ES-I3 (cell line): ENCODE results near the gene METTL27.
A peak's percentile ranks its signal among the peaks of the same experiment; 100 is the strongest.
"Not testable (repeated sequence)": the region's sequence is repeated elsewhere in the genome, so short reads cannot be mapped to it uniquely, and the experiment has no call there.

Experiments
- H3K36me3 ChIP-seq: 2 replicates; pipeline ENCODE4 v1.6.1; 2013; ENCODE audit warnings: mild to moderate bottlenecking, low read length, control low read depth, moderate library complexity; ENCODE audit not compliant: insufficient read depth
- H3K4me1 ChIP-seq: 2 replicates; pipeline ENCODE4 v1.6.1; 2013; ENCODE audit warnings: mild to moderate bottlenecking, control low read depth, low read length; ENCODE audit not compliant: insufficient read depth
- H3K9ac ChIP-seq: 2 replicates; pipeline ENCODE4 v1.6.1; 2013; ENCODE audit warnings: low read depth, mild to moderate bottlenecking, low read length, moderate library complexity
- H3K9me3 ChIP-seq: 2 replicates; pipeline ENCODE4 v1.6.1; 2013; ENCODE audit warnings: mild to moderate bottlenecking, low read length, moderate library complexity; ENCODE audit not compliant: control insufficient read depth, insufficient read depth

The METTL27 gene

GRCh38 chr7:73852500-73852899, 10.2 kb upstream of the METTL27 start:
- H3K4me1 ChIP-seq, result peaks cover 28% of the 10 kb centered on the region
- H3K9me3 ChIP-seq, result peaks cover 4% of the 10 kb centered on the region
- no peaks in the 10 kb centered on the region for H3K36me3 ChIP-seq
- no peak overlapping the region for H3K9ac ChIP-seq

DNA sequence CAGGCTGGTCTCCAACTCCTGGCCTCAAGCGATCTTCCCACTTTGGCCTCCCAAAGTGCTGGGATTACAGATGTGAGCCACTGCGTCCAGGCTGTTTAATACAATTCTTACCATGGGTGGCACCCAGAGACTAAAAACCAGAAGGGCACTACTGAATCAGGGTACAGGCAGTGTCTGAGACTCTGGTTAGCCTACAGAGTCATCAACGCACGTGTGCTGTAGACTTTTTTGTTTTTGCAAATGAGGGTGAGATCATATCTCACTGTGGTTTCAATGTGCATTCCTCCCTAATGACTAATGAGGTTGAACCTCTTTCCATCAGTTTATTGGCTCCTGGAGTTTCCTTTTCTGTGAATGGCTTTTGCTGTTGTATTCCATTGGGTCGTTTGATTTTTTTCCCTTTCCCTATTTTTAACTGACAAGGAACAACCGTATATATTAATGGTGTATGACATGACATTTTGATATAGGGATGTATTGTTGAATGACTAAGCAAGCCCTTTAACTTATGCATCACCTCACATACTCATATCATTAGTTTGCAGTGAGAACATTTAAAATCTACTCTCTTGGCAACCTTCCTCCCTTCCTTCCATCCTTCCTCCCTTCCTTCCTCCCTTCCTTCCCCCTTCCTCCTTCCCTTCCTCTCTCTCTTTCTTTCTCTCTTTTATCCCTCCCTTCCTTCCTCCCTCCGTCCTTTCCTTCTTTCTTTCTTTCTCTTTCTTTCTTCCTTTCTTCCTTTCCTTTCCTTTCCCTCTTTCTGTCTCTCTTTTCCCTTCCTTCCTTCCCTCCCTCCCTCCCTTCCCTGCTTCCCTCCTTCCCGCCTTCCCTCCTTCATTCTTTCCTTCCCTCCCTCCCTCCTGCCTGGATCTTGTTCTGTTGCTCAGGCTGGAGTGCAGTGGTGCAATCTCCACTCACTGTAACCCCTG, 9.4 kb upstream of the METTL27 start:
- no peaks in the 10 kb centered on the region for H3K36me3 ChIP-seq
- H3K9ac ChIP-seq, result no peak overlapping the region
- peaks cover 4% of the 10 kb centered on the region for H3K9me3 ChIP-seq
- peaks cover 28% of the 10 kb centered on the region for H3K4me1 ChIP-seq

DNA sequence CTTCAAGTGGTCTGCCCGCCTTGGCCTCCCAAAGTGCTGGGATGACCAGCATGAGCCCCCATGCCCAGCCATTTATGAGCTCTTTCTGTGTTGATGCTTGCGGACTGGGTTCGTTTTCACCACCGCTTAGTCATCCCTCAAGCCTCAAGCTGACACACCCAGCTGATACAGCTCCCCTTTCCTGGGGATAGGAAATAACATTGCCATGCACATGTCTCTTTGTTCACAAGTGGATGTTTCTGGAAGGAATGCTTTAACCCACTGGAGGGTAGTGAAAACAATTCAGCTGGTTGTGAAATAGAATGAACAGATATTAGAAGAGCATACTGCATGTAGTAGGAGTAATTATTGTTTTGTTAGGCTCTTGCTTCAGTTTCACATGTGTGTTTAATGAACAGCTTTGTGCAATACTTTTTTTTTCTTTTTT, 8.5 kb upstream of the METTL27 start:
- Histone ChIP-seq H3K9ac (no peak overlapping the region), H3K9me3 (peaks cover 4% of the 10 kb centered on the region), H3K4me1 (peaks cover 30% of the 10 kb centered on the region), H3K36me3 (no peaks in the 10 kb centered on the region)

GRCh38 chr7:73847941-73848723, 5.8 kb upstream of the METTL27 start:
- H3K4me1 ChIP-seq, result peaks cover 31% of the 10 kb centered on the region
- H3K9ac ChIP-seq, result no peak overlapping the region
- H3K9me3 ChIP-seq, result peaks cover 4% of the 10 kb centered on the region
- no peaks in the 10 kb centered on the region for H3K36me3 ChIP-seq

DNA sequence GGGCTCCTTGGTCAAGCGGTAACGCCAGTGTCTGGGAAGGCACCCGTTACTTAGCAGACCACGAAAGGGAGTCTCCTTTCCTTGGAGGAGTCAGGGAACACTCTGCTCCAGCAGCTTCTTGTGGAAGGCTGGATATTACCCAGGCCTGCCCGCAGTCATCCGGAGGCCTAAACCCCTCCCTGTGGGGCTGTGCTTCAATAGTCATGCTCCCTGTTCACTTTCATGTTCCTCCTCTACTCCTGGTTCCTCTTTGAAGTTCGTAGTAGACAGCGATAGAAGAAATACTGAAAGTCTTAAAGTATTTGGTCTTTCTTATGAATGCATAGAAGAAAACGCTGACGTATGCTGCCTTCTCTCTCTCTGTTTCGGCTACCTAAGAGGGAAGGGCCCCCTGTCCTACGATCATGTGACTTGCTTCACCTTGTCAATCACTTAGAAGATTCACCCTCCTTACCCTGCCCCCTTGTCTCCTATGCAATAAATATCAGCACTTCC, 3.4 kb upstream of the METTL27 start:
- not testable (repeated sequence) for H3K9me3 ChIP-seq, H3K36me3 ChIP-seq, H3K9ac ChIP-seq
- peaks cover 17% of the 10 kb centered on the region for H3K4me1 ChIP-seq

DNA sequence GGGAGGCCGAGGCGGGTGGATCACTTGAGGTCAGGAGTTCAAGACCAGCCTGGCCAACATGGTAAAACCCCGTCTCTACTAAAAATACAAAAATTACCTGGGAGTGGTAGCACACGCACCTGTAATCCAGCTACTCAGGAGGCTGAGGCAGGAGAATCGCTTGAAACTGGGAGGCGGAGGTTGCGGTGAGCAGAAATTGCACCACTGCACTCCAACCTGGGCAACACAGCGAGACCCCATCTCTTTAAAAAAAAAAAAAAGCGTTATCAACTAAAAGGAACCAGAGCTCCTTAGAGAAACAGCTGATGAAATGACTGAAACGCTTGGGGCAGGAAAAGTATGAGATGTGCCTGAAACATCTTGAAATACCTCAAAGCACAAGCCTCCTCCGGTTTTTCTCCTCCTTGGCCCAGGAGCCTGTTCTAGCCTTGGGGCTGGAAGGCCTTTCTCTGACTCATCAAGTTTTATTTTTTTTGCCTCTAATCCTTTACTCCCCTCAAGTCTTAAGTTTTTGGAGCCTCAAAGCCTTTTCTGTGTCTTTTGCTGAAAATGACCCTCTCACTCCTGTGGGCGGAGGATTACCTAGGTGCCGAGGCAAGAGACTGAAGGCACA, 2.6 kb upstream of the METTL27 start:
- no peak overlapping the region for H3K9ac ChIP-seq
- H3K4me1 ChIP-seq, result peaks cover 17% of the 10 kb centered on the region

GRCh38 chr7:73844131-73844547, 1.8 kb upstream of the METTL27 start:
- Histone ChIP-seq H3K36me3 (no peaks in the 10 kb centered on the region), H3K9ac (no peak overlapping the region), H3K9me3 (peaks cover 4% of the 10 kb centered on the region), H3K4me1 (peaks cover 17% of the 10 kb centered on the region)

More for the DNA sequence above, 2.6 kb upstream of the METTL27 start:
- no peaks in the 10 kb centered on the region for H3K36me3 ChIP-seq
- H3K9me3 ChIP-seq, result peaks cover 4% of the 10 kb centered on the region

DNA sequence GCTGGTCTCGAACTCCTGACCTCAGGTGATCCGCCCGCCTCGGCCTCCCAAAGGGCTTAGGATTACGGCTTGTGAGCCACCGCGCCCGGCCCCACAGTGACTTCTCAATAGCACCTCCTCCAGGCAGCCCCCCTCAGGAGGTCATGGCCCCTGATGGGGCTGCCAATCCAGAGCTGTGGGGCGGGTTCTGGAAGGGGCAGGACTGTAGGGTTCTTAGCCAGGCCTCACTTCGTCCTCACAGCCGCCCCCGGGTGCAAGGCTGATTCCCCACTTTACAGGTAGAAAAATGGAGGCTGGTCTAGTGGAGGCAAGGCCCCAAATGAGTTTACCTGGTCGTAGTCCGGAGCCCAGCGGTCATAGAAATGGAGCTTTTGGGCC, 638 bp downstream of the METTL27 start:
- Histone ChIP-seq H3K9me3 (no peaks in the 10 kb centered on the region), H3K9ac (peak overlapping the region; percentile 84; the same call in 1 of the 2 replicates), H3K4me1 (peaks cover 11% of the 10 kb centered on the region), H3K36me3 (no peaks in the 10 kb centered on the region)

- Histone ChIP-seq H3K36me3 (no peaks in the 10 kb centered on the region), H3K4me1 (peaks cover 8% of the 10 kb centered on the region), H3K9me3 (no peaks in the 10 kb centered on the region), H3K9ac (peak overlapping the region; percentile 84; the same call in 1 of the 2 replicates)
Measured at GRCh38 chr7:73840715-73841379, 1.5 kb downstream of the METTL27 start.

DNA sequence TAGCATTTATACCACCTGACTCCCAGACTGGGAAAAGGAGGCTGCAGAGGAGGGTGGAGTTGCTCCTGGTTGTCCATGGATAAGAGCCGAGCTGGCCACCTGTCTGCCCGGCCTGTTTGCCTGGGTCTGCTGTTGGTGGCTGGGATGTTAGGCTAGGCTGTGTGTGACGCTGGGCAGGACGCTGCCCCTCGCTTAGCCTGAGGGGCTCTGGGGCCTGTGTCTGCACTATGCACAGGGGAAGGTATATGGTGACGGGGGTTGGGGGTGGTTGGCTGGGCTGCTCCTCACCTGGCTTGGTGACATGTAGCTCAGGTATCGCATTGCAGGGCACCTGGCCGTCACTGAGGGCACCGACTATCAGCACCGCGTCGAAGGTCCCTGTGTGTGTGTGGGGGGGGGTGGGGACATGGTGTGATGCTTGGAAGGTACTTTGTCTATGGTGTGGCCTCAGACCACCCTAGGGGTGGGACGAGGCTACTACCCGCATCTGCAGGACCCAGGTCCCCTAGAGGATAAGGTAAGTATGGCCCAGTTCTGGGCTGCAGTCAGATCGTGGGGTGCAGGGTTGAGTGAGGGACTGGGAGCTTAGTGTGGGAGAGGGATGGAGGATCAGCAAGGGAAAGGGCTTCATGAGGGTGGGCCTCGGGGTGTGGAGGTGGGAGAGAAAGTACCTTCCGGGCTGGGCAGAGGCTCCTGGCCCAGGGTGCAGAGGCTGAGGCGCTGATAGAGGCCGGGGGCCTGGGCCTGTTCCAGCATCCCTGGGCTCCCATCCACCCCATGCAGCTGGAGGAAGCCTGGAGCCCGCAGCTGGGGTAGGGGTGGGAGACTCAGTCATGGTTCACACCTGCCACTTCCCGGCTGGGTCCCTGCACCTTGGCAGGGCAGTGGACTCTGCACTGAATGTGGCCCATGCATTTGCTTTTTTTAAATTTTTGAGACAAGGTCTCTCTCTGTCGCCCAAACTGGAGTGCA, 2.3 kb downstream of the METTL27 start:
- no peaks in the 10 kb centered on the region for H3K36me3 ChIP-seq
- no peak overlapping the region for H3K9ac ChIP-seq
- H3K9me3 ChIP-seq, result no peaks in the 10 kb centered on the region
- H3K4me1 ChIP-seq, result peaks cover 4% of the 10 kb centered on the region; the same call in 1 of the 2 replicates

GRCh38 chr7:73839290-73839689, 3.0 kb downstream of the METTL27 start:
- Histone ChIP-seq H3K9me3 (peaks cover 4% of the 10 kb centered on the region; the same call in 1 of the 2 replicates), H3K4me1 (peaks cover 4% of the 10 kb centered on the region; the same call in 1 of the 2 replicates), H3K9ac (no peak overlapping the region), H3K36me3 (no peaks in the 10 kb centered on the region)

DNA sequence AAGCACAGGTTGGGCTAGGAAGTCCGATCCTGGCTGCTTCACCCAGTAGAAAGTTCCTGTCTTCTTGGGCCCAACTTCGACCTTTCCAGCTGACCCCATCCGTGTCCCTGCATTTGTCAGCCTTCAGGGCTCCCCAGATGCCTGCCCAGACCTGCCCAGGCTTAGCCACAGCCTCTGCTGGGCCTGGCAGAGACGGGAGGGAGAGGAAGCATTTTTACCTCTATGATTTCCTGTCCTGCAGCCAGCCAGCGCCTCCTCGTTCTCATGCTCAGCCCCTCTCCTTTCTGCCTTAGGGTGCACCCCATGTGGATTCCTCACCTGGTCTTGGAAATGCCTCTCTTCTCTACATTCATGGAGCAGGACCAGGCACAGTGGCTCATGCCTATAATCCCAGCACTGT, 3.7 kb downstream of the METTL27 start:
- Histone ChIP-seq H3K9me3 (peaks cover 6% of the 10 kb centered on the region; the same call in 1 of the 2 replicates), H3K9ac (no peak overlapping the region), H3K4me1 (peaks cover 6% of the 10 kb centered on the region; the same call in 1 of the 2 replicates), H3K36me3 (no peaks in the 10 kb centered on the region)

DNA sequence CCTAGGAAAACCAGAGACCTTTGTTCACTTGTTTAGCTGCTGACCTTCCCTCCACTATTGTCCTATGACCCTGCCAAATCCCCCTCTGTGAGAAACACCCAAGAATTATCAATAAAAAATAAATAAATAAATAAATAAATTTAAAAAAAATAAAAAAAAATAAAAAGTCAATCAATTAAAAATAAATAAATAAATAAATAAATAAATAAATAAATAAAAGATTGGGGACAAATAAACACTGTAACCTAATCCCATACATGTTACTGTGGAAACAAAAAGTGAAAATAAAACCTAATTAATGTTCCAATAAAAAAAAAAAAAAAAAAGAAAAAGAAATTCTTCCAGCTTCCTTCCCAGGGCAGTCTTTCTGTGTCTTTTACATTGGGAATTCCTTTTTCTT, 5.1 kb downstream of the METTL27 start:
- peaks cover 16% of the 10 kb centered on the region for H3K4me1 ChIP-seq
- not testable (repeated sequence) for H3K36me3 ChIP-seq, H3K9me3 ChIP-seq, H3K9ac ChIP-seq
